Osteoblast (primary cell): ENCODE measurements around the gene CDH3. TPM values are rescaled to one million over a fixed set of nuclear protein-coding genes. Genes with fewer than 3 reads are reported as not detected.

Source experiments
- DNase-seq: peaks from one replicate; pipeline ENCODE4 v3.0.0; 2011; ENCODE audit warnings: low spot score, mixed read lengths; ENCODE audit not compliant: insufficient read length; ENCODE audit errors: missing footprints
- H2AFZ ChIP-seq: 2 replicates; pipeline ENCODE4 v1.6.0; 2011; ENCODE audit warnings: mild to moderate bottlenecking, low read length
- H3K27ac ChIP-seq: 2 replicates; pipeline ENCODE4 v1.5.1; 2011; ENCODE audit warnings: mild to moderate bottlenecking, low read depth, low read length, moderate library complexity
- H3K27me3 ChIP-seq: 2 replicates; pipeline ENCODE4 v1.6.0; 2012; ENCODE audit warnings: mild to moderate bottlenecking, control low read depth, inconsistent platforms, low read length, moderate library complexity; ENCODE audit not compliant: insufficient read depth
- H3K36me3 ChIP-seq: 2 replicates; pipeline ENCODE4 v1.5.1; 2011; ENCODE audit warnings: mild to moderate bottlenecking, low read length, control low read depth, moderate library complexity; ENCODE audit not compliant: insufficient read depth
- H3K4me1 ChIP-seq: 2 replicates; pipeline ENCODE4 v1.5.1; 2011; ENCODE audit warnings: mild to moderate bottlenecking, low read length, control low read depth, moderate library complexity; ENCODE audit not compliant: insufficient read depth
- H3K4me2 ChIP-seq: 2 replicates; pipeline ENCODE4 v1.6.0; 2011; ENCODE audit warnings: mild to moderate bottlenecking, low read length; ENCODE audit not compliant: insufficient read depth
- H3K4me3 ChIP-seq: fragments of 200-600 bp; sonication (generic); 3 replicates; pipeline ENCODE4 v1.5.1; 2012; ENCODE audit warnings: mild to moderate bottlenecking, low read length, inconsistent platforms; ENCODE audit not compliant: insufficient read depth
- H3K79me2 ChIP-seq: 2 replicates; pipeline ENCODE4 v1.6.0; 2012; ENCODE audit warnings: mild to moderate bottlenecking, low read length, control low read depth, inconsistent platforms; ENCODE audit not compliant: insufficient read depth
- H3K9me3 ChIP-seq: 2 replicates; pipeline ENCODE4 v1.5.1; 2011; ENCODE audit warnings: low read depth, low read length, control low read depth
- H4K20me1 ChIP-seq: 2 replicates; pipeline ENCODE4 v1.6.0; 2012; ENCODE audit warnings: mild to moderate bottlenecking, low read length, control low read depth; ENCODE audit not compliant: insufficient read depth
- total RNA-seq: library from RNA; depleted of rRNA; stranded (reverse); fragments of >200 nt; gene quantifications from 2 replicates; pipeline ENCODE4 v1.2.3, GENCODE V29; 2012
- TF ChIP-seq, protein P1 (sequence below): IDR thresholded peaks from 2 replicates; pipeline ENCODE4 v1.5.1; 2011; ENCODE audit warnings: mild to moderate bottlenecking, low read depth, low read length, moderate library complexity; ENCODE audit errors: extremely low read depth

CDH3 gene
- total RNA-seq, 1 donor: 0.36 TPM

- H3K4me3 ChIP-seq: no peak overlapping the region
- TF ChIP-seq, protein P1, sequence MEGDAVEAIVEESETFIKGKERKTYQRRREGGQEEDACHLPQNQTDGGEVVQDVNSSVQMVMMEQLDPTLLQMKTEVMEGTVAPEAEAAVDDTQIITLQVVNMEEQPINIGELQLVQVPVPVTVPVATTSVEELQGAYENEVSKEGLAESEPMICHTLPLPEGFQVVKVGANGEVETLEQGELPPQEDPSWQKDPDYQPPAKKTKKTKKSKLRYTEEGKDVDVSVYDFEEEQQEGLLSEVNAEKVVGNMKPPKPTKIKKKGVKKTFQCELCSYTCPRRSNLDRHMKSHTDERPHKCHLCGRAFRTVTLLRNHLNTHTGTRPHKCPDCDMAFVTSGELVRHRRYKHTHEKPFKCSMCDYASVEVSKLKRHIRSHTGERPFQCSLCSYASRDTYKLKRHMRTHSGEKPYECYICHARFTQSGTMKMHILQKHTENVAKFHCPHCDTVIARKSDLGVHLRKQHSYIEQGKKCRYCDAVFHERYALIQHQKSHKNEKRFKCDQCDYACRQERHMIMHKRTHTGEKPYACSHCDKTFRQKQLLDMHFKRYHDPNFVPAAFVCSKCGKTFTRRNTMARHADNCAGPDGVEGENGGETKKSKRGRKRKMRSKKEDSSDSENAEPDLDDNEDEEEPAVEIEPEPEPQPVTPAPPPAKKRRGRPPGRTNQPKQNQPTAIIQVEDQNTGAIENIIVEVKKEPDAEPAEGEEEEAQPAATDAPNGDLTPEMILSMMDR: no peak
- no peak overlapping the region for H3K27ac ChIP-seq
- H3K9me3 ChIP-seq: no peaks in the 10 kb centered on the region
- no peaks in the 10 kb centered on the region for H4K20me1 ChIP-seq
- no peaks in the 10 kb centered on the region for H3K79me2 ChIP-seq
- H3K4me1 ChIP-seq: no peaks in the 10 kb centered on the region
- H3K27me3 ChIP-seq: peaks cover 26% of the 10 kb centered on the region
- DNase-seq: no peak
- H2AFZ ChIP-seq: no peak overlapping the region
- no peak overlapping the region for H3K4me2 ChIP-seq
- no peaks in the 10 kb centered on the region for H3K36me3 ChIP-seq
These were observed 86.5 kb downstream of the CDH3 start for GRCh38 chr16:68731637-68732036.

GRCh38 chr16:68732042-68732680, 87.1 kb downstream of the CDH3 start:
- no peaks in the 10 kb centered on the region for H3K36me3 ChIP-seq
- DNase-seq: peak; percentile 64
- no peak overlapping the region for H2AFZ ChIP-seq
- no peaks in the 10 kb centered on the region for H3K4me1 ChIP-seq
- no peak overlapping the region for H3K27ac ChIP-seq
- H3K27me3 ChIP-seq: peaks cover 31% of the 10 kb centered on the region
- no peaks in the 10 kb centered on the region for H3K79me2 ChIP-seq
- TF ChIP-seq, protein P1: no peak
- no peaks in the 10 kb centered on the region for H3K9me3 ChIP-seq
- no peak overlapping the region for H3K4me3 ChIP-seq
- H4K20me1 ChIP-seq: no peaks in the 10 kb centered on the region
- H3K4me2 ChIP-seq: no peak overlapping the region

GRCh38 chr16:68732741-68733399, 87.8 kb downstream of the CDH3 start:
- H3K4me2 ChIP-seq: no peak overlapping the region
- H3K9me3 ChIP-seq: no peaks in the 10 kb centered on the region
- peaks cover 37% of the 10 kb centered on the region for H3K27me3 ChIP-seq
- peak; percentile 76 for DNase-seq
- no peak overlapping the region for H2AFZ ChIP-seq
- no peaks in the 10 kb centered on the region for H3K79me2 ChIP-seq
- no peak overlapping the region for H3K4me3 ChIP-seq
- no peaks in the 10 kb centered on the region for H4K20me1 ChIP-seq
- H3K36me3 ChIP-seq: no peaks in the 10 kb centered on the region
- H3K27ac ChIP-seq: no peak overlapping the region
- TF ChIP-seq, protein P1: no peak
- no peaks in the 10 kb centered on the region for H3K4me1 ChIP-seq

- no peak overlapping the region for H3K4me3 ChIP-seq
- H3K9me3 ChIP-seq: no peaks in the 10 kb centered on the region
- H3K27ac ChIP-seq: no peak overlapping the region
- DNase-seq: no peak
- H3K27me3 ChIP-seq: peaks cover 44% of the 10 kb centered on the region
- no peak overlapping the region for H3K4me2 ChIP-seq
- H2AFZ ChIP-seq: no peak overlapping the region
- no peaks in the 10 kb centered on the region for H3K4me1 ChIP-seq
- no peaks in the 10 kb centered on the region for H3K36me3 ChIP-seq
- TF ChIP-seq, protein P1: no peak
- H4K20me1 ChIP-seq: no peaks in the 10 kb centered on the region
- H3K79me2 ChIP-seq: no peaks in the 10 kb centered on the region
These were observed 88.5 kb downstream of the CDH3 start for GRCh38 chr16:68733570-68733969.
